Stomach (tissue), 9 donors: ENCODE results near the gene ARID4B. TPM values are rescaled to one million over a fixed set of nuclear protein-coding genes. Genes with fewer than 3 reads are reported as not detected.

ENCODE experiments used
- DNase-seq, 2 donors: peaks; one replicate each; pipeline versions ENCODE4 v3.0.0 to v3.0.0-alpha.2; 2013 to 2019
- H3K27ac ChIP-seq, 5 donors: fragments of 200-600 bp in 4 of 5; sonication (generic) in 4 of 5; one replicate each; pipeline ENCODE4 v1.5.1; 2013 to 2019; ENCODE audit warnings: mild to moderate bottlenecking in 1 of 5, moderate library complexity in 1 of 5
- H3K27me3 ChIP-seq, 3 donors: fragments of 200-600 bp; sonication (generic); one replicate each; pipeline ENCODE4 v1.5.1; 2017 to 2019; ENCODE audit warnings: mixed run types in 1 of 3
- H3K36me3 ChIP-seq, 4 donors: fragments of 200-600 bp; sonication (generic); 1 replicate in 3 of 4; 2 replicates in 1 of 4; pipeline ENCODE4 v1.5.1; 2016 to 2019
- H3K4me1 ChIP-seq, 4 donors: fragments of 200-600 bp; sonication (generic); one replicate each; pipeline ENCODE4 v1.5.1; 2016 to 2019
- H3K4me3 ChIP-seq, 4 donors: fragments of 200-600 bp; sonication (generic) in 3 of 4; one replicate each; pipeline ENCODE4 v1.5.1; 2016 to 2019; ENCODE audit warnings: mild to moderate bottlenecking in 1 of 4
- H3K9me3 ChIP-seq, 4 donors: fragments of 200-600 bp; sonication (generic); one replicate each; pipeline ENCODE4 v1.5.1; 2016 to 2019
- CTCF ChIP-seq, 7 experiments: fragments of 450-650 bp in 4 of 7; fragments of 200-600 bp in 3 of 7; sonication (generic) in 3 of 7; IDR thresholded peaks; one replicate each; pipeline ENCODE4 v1.5.1; 2016 to 2019; ENCODE audit warnings: antibody characterized with exemption in 7 of 7, control low read depth in 2 of 7, mild to moderate bottlenecking in 1 of 7
- EP300 ChIP-seq: sonication (generic); formaldehyde crosslinking; IDR thresholded peaks from one replicate; pipeline ENCODE4 v1.6.1; 2017; ENCODE audit warnings: antibody characterized with exemption
- POLR2A ChIP-seq, 4 donors: fragments of 450-650 bp; IDR thresholded peaks; one replicate each; pipeline ENCODE4 v1.6.1; 2016; ENCODE audit warnings: antibody characterized with exemption in 4 of 4, control low read depth in 2 of 4, mild to moderate bottlenecking in 1 of 4, moderate library complexity in 1 of 4
- POLR2AphosphoS5 ChIP-seq, 3 donors: sonication (generic); formaldehyde crosslinking; IDR thresholded peaks; one replicate each; pipeline ENCODE4 v1.6.1; 2016; ENCODE audit warnings: antibody characterized with exemption in 3 of 3
- WGBS, 5 donors: extraction: QIAGEN DNeasy Blood & Tissue Kit in 3 of 5; methylation state at CpG; one replicate each; pipeline versions ENCODE4 v1.1.5 to v1.1.7; 2013 to 2018; 5-methylcytosine and 5-hydroxymethylcytosine counted together
- intact Hi-C: fragments of 100-400 bp; cut with DNase I; formaldehyde crosslinking; loops from one replicate; pipeline ENCODE4 v1.15.1; 2023; ENCODE audit warnings: low total_unique reads
- polyA plus RNA-seq, 3 donors: library from polyadenylated mRNA; stranded (reverse); fragments of 200-250 nt; gene quantifications; one replicate each; pipeline ENCODE4 v1.2.3, GENCODE V29; 2013
- total RNA-seq, 5 donors: library from RNA; depleted of rRNA; stranded (reverse); fragments of >200 nt; gene quantifications; one replicate each; pipeline versions ENCODE4 v1.1.0 to v1.2.3, GENCODE V29; 2014 to 2016
- donor health status: healthy with polysubstance abuse.
- donor health status: Bipolar disorder and iron deficiency.
- donor health status: healthy.

The ARID4B gene
- total and polyA plus RNA-seq, 8 donors = 9.5 to 102 (median 30.5) TPM

GRCh38 chr1:235145639-235146038 lies 182.3 kb downstream of the ARID4B start:
- intact Hi-C loops = no loop called here
- Histone ChIP-seq H3K4me1 (no peaks in the 10 kb centered on the region), H3K27ac (no peak overlapping the region), H3K27me3 (no peaks in the 10 kb centered on the region), H3K9me3 (no peaks in the 10 kb centered on the region), H3K4me3 (no peak overlapping the region), H3K36me3 (peaks cover 43 to 100% (median 99%) of the 10 kb centered on the region in 4 donors)
- no peak for TF ChIP-seq CTCF (IDR thresholded peaks at IDR 0.05)
- TF ChIP-seq POLR2A (IDR thresholded peaks at IDR 0.05) = no peak
- no peak for TF ChIP-seq EP300
- no peak for TF ChIP-seq POLR2AphosphoS5 (IDR thresholded peaks at IDR 0.05)
- 88 to 95% (median 89%) methylated on average over 6 of the region's 6 CpGs for WGBS, 5 donors
- no peak for DNase-seq

- intact Hi-C loops = no loop called here
- no peaks in the 10 kb centered on the region for H3K4me1 ChIP-seq
- WGBS, 5 donors = 81 to 98% (median 93%) methylated on average over 4 of the region's 4 CpGs
- no peak overlapping the region for H3K27ac ChIP-seq
- H3K9me3 ChIP-seq = no peaks in the 10 kb centered on the region
- TF ChIP-seq POLR2AphosphoS5 (IDR thresholded peaks at IDR 0.05) (no peak), POLR2A (IDR thresholded peaks at IDR 0.05) (no peak), CTCF (IDR thresholded peaks at IDR 0.05) (no peak), EP300 (no peak)
- peaks cover 43 to 100% (median 98%) of the 10 kb centered on the region in 4 donors for H3K36me3 ChIP-seq
- H3K4me3 ChIP-seq = no peak overlapping the region
- H3K27me3 ChIP-seq = no peaks in the 10 kb centered on the region
- DNase-seq = no peak
Measured at GRCh38 chr1:235142991-235143390, 185.0 kb downstream of the ARID4B start.

- intact Hi-C loops = no loop called here
- no peak for TF ChIP-seq POLR2A (IDR thresholded peaks at IDR 0.05)
- no peak for TF ChIP-seq EP300
- no peak for TF ChIP-seq POLR2AphosphoS5 (IDR thresholded peaks at IDR 0.05)
- TF ChIP-seq CTCF (IDR thresholded peaks at IDR 0.05) = no peak
- no peaks in the 10 kb centered on the region for H3K27me3 ChIP-seq
- no peaks in the 10 kb centered on the region for H3K4me1 ChIP-seq
- WGBS, 5 donors = 93 to 97% (median 95%) methylated on average over 5 of the region's 5 CpGs
- no peaks in the 10 kb centered on the region for H3K9me3 ChIP-seq
- H3K27ac ChIP-seq = no peak overlapping the region
- DNase-seq = no peak
- H3K36me3 ChIP-seq = peaks cover 64 to 100% (median 98%) of the 10 kb centered on the region in 4 donors
- H3K4me3 ChIP-seq = no peak overlapping the region
Measured at GRCh38 chr1:235139315-235139714, 188.7 kb downstream of the ARID4B start.

- intact Hi-C loops = no loop called here
- H3K27ac ChIP-seq = no peak overlapping the region
- no peak overlapping the region for H3K4me3 ChIP-seq
- no peaks in the 10 kb centered on the region for H3K4me1 ChIP-seq
- DNase-seq = no peak
- 65 to 85% (median 82%) methylated on average over 2 of the region's 2 CpGs for WGBS, 5 donors
- no peaks in the 10 kb centered on the region for H3K27me3 ChIP-seq
- no peaks in the 10 kb centered on the region for H3K9me3 ChIP-seq
- TF ChIP-seq POLR2AphosphoS5 (IDR thresholded peaks at IDR 0.05) (no peak), POLR2A (IDR thresholded peaks at IDR 0.05) (no peak), CTCF (IDR thresholded peaks at IDR 0.05) (no peak), EP300 (no peak)
- H3K36me3 ChIP-seq = peaks cover 63 to 100% (median 98%) of the 10 kb centered on the region in 4 donors
Measured at GRCh38 chr1:235138821-235139220, 189.2 kb downstream of the ARID4B start.
